Lower leg skin (tissue), 3 donors: ENCODE measurements around the gene CAMK2A.

Experiments used
- CTCF ChIP-seq, 3 donors: fragments of 450-650 bp; IDR thresholded peaks; one replicate each; pipeline ENCODE4 v1.5.1; 2016; ENCODE audit warnings: antibody characterized with exemption in 3 of 3, mild to moderate bottlenecking in 3 of 3, moderate library complexity in 2 of 3
- POLR2A ChIP-seq, 2 donors: fragments of 450-650 bp; IDR thresholded peaks; one replicate each; pipeline ENCODE4 v1.6.1; 2016 to 2017; ENCODE audit warnings: antibody characterized with exemption in 2 of 2, mild to moderate bottlenecking in 1 of 2, moderate library complexity in 1 of 2

- TF ChIP-seq CTCF (IDR thresholded peaks at IDR 0.05): no peak
- TF ChIP-seq POLR2A (IDR thresholded peaks at IDR 0.05): no peak
Observed at GRCh38 chr5:150219861-150220260, 69.7 kb downstream of the CAMK2A start.
